GM18951 (cell line): Measurements from ENCODE around the gene SFT2D1.

Experiments
- POLR2A ChIP-seq: IDR thresholded peaks from 4 replicates; pipeline ENCODE4 v1.6.1; 2011; ENCODE audit warnings: mild to moderate bottlenecking; ENCODE audit not compliant: insufficient read length, insufficient read depth; ENCODE audit errors: extremely low read depth
- in situ Hi-C: fragments of 300-500 bp; cut with MboI; formaldehyde crosslinking; loops from one replicate; pipeline ENCODE4 v1.12.0; 2022; ENCODE audit warnings: low sequenced_read_pairs, mixed read lengths, inconsistent platforms; ENCODE audit not compliant: unreplicated experiment

Gene SFT2D1

DNA sequence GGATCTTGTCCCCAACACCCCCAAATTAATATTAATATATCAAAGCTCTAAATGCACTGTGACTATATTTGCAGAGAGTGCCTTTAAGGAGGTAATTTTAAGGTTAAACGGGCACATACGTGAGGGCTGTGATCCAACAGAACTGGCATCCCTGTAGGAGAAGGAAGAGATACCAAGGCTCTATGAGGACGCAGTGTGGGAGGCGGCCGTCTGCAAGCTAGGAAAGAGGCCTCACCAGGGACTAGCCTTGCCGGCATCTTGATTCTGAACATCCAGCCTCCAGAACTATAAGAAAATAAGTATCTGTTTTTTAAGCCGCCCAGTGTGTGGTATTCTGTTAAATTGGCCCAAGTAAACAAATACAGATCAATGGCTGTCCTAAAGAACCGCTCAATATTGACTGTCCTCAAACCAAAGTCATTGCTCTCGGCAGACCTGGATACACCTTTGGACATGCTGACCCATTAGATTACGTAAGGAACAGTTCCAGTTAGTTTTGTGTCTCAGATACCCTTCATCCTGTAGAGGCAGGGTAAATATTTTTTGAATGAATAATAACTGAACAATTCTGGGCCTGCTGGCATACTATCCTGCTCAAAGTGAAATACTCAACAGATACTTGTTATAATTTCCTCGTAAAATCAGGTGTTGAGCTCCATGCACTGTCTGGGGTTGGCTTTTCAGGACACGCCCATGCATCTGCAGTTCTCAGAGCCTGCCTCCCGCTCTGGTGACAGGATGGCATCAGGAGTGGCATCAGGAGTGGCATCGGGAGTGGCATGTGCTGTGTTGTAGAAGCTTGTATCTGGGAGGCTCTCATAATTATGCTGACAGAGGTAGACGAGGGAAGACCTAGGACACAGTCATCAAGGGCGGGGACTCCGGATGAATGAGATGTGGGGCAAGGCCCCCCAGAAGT lies 40.5 kb downstream of the SFT2D1 start:
- in situ Hi-C loops = no loop called here
- TF ChIP-seq POLR2A = no peak

DNA sequence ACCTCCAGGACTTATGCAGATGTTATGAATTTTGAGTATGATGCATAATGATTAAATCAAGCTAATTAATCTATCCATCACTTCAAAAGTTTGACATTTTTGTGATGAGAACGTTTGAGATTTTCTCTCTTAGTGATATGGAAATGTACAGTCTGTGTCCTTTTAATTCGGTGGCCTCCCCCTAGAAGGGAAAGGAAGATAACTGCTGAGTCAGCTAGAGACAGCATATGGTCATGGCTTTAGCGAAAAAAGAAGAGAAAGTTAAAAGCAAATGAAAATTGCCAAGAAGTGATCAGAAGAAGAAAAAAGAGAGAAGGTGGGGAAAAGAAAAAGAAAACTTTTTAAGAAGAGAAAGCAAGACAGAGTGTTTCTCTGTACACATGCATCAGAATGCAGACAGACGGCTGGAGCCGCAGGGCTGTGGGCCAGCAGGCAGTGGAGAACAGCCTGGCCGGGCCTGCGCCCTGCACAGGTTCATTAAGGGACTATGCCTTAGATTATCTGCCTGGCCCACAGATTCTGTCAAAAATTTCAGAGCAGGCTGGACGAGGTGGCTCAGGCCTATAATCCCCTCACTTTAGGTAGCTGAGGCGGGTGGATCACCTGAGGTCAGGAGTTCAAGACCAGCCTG lies 41.9 kb downstream of the SFT2D1 start:
- TF ChIP-seq POLR2A = no peak
- in situ Hi-C loops = no loop called here

DNA sequence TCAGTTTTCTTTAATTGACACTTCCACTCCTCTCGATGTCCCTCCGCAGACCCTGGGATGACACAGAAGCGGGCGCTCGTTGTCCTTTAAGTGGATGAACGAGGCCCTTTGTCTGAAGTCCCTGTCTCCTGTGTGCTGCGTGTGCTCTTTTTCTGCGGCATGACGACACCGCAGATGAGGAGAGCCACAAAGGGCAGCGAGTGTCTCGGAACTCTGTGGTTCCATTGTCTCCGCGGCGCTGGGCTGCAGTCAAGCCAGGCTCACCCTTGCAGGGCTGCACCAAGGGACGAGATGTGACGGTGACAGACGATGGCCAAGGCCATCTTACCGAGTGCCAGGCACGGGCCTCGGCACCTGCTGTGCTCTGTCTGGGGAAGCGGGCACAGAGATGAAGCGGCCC lies 44.7 kb downstream of the SFT2D1 start:
- in situ Hi-C loops = no loop called here
- TF ChIP-seq POLR2A = no peak

DNA sequence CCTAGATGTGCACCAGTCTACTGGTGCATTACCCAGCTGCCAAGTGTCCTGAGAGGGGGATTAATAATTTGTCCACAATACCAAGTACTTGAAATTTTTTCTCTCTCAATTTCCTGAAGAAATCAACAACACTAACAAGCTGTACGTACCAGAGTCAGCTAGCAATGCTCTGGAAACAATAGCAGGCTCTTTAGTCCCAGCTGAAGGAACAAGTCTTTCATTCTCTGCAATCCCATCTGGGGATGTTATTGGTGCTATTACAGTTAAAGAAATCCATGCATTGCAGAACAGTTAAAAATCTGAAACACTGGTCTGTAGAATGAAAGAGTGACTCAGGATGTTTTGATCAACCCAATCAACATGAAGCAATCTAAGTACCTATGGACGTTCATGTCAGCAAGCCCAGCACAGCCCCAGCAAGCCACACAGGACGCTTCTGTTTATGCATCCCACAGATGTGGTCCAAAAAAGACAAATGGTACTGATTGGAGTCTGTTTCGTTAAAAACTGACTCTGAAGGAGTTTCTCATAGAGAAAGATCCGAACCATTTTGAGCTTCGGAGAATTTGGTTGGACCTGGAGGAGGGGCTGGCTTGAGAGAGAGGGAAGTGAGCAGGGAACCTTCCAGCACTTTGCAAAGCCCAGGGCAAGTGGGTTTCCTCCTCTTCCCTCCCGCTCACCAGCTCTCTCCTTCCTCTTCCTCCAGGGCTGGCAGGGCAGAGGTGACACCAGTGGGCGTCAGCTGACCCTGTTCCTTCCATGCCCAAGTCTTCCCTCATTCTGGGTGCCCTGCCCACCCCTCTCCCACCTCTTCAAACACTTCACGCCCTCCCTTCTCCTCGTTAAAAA lies 46.1 kb downstream of the SFT2D1 start:
- TF ChIP-seq POLR2A = no peak
- in situ Hi-C loops = no loop called here

DNA sequence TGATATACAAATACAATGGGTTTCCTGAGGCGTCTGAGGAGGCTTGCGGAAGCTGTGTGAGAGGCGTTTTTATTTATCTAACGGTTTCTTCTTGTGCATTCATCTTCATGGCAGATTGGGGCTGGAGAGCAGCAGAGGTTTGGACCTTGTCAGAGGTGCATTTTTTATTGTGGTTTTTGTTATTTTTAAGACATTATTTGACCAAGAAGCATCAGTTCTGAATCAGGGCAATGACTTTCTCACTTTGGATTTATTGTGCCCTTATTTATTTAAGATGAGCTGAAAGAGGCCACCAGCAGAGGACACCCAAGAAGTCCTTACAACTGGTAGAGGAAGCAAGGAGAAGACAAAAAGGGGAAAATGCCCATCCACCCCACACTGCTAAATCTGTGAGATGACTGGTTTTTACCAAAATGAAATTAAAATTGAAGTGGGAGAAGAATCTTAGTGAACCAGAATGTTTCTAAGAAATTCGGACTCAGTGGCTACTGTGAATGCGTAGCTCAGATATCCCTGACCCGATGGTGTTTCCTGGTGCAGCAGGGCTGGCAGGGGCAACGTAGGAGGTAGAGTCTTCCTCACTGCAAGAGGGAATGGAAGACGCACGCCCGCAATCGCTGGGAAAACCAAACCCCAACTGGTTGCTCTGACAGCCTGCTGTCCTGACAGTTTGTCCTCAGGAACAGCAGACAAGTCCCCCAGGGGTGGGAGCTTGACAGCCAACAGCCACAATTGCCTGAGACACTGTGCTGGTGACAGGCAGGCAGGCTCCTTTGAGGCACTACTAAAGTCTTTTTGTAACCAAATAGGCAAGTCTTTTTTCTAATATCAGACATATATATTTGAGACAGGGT lies 48.4 kb downstream of the SFT2D1 start:
- TF ChIP-seq POLR2A = no peak

DNA sequence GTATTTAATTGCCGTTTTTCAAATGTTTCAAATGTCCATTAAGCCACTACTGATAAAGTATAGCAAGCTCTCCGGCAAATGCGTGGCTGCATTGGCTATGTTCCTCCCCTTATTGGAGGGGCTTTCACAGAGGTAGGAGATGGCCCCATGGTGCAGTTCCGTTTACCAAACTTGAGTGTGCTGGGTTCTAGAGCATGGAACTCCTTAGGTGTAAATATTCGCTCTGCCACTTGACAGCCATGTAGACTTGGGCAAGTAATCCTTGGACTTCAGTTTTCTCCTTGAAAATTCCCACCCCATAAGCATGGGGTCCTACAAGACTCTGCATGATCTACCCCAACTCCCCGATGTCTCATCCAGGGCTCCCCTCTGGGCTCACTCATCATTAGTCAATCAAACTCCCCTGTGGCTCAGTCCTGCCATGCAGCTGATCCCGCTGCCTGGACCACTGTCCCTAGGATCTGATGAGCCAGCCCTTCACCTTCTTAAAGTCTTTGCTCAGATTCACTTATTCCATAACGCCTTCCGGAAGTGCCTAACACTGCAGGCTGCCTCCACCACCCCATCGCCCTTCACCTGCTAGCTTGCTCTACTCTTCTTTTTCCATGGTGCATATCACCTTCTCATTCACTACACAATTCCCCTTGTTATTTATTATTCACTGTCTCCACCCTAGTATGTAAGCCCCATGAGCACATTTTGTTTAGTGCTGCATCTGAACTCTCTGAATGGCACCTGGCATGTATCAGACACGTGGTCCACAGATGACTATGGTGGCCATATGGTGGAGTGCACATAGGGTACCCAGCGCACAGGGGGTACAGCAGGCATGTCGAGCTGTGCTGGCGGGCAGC lies 52.9 kb downstream of the SFT2D1 start:
- in situ Hi-C loops = no loop called here
- TF ChIP-seq POLR2A = no peak

More for the DNA sequence above, 48.4 kb downstream of the SFT2D1 start:
- in situ Hi-C loops = no loop called here

DNA sequence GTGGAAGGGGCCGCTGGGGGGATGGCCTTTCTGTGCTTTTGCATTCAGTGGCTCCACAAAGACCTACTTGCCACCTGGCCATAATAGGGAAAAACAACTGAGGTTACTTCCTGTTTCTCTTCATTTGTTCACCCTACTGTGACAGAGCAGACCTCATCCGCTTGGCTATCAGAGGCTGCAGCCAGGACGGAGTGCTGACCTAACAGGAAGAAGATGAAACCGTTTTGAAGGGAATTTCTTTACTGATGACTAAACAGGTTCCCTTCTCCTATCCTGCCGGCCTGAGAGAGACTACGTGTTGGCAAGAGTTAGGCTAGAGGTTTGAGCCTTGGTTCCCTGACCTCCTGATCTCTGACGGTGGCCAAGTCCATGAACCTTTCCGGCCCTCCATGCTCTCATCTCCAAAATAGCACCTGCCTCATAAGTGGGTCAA lies 55.5 kb downstream of the SFT2D1 start:
- peak; percentile 39 for TF ChIP-seq POLR2A
- in situ Hi-C loops = no loop called here

DNA sequence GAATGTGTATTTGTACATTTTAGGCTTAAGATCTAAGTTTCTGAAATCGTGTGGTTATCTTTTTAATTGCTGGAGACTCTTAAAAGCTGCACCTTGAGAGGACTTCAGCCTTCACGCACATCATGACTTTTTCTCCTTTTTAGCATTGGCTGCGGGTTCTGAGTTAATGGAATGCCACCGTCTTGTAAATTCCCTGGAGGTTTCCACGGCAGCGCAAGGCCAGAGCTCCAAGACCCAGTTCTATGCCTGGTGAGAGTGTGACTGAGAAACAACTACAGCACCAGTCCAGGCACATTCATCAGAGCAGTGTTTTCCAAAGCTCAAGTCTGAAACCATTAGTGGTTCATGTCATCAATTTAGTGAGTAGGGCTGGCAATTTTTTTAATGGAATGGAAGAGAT lies 57.1 kb downstream of the SFT2D1 start:
- in situ Hi-C loops = no loop called here
- no peak for TF ChIP-seq POLR2A

DNA sequence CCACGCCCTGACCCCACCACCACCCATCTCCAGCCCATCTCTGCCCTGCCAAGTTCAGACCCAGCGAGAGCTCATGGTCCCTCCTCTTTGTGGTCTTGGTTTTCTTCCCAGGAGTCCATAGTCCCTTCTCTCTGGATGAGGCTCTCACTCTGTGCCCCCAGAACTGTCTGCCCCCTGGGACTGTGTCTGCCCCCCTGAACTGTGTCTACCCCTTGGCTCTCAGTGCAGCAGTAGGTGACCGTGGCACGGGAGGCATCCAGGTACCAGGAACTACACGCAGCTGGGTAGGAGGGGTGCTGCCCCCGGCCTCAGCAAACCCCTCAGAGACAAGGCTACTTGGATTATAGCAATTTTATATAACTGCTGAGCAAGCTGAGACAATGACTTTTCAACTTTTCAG lies 57.7 kb downstream of the SFT2D1 start:
- in situ Hi-C loops = no loop called here
- TF ChIP-seq POLR2A = no peak

DNA sequence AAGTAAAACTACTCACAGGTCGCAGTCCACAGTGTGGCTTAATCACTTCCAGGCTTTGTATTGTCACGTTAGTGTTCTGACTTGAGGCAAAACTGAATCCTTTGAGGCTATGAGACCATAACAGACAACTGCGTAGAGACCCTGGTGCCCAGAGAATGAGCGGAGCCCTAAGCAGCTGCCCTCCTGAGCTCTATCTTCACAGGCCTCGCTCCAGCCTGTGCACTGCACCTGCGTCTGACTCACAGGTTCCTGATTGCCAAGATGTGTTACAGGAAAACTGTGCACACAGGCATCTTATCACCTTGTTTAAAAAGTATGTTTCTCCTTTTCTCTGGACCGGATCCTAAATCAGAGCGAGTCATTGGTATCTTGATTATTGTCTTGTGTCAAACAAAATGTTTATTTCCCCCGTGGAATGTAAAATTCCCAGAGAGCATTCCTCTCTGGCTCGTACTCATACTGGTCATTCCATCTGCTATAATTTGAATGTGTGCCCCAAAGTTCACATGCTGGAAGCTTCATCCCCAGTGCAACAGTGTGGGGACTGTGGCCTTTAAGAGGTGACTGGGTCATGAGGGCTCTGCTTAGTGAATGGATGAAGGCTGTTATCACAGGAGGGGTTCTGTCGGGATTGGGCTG lies 59.8 kb downstream of the SFT2D1 start:
- in situ Hi-C loops = no loop called here
- no peak for TF ChIP-seq POLR2A

DNA sequence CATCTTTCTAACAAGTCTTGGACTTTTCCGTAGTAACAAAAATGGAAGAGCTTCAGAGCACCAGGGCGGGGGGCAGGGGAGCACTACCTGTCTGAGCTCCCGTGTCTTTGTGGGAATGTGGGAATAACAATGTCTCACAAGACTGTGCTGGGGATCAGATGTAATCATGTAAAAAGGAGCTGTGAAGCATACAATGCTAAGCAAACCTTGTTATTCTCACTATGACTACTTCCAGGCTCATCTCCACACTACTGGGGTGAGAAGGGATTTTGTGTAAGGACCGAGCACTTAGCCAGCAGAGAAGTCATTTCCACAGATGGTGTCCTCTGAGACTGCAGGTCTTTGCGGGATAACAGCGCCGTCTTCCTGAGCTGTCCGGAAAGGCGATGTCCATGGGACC lies 61.2 kb downstream of the SFT2D1 start:
- no peak for TF ChIP-seq POLR2A
- in situ Hi-C loops = no loop called here
